GM21381 (cell line): ENCODE data around the gene NCDN.

Experiments
- ATAC-seq: cut with Tn5 transposase; IDR thresholded peaks from one replicate; pipeline ENCODE4 v1.9.1; 2021; ENCODE audit warnings: mild to moderate bottlenecking, moderate library complexity; ENCODE audit not compliant: unreplicated experiment

NCDN gene

GRCh38 chr1:35589516-35590427 is 32.2 kb downstream of the NCDN start:
- ATAC-seq, result no peak

GRCh38 chr1:35590476-35591040 is 33.0 kb downstream of the NCDN start:
- no peak for ATAC-seq

GRCh38 chr1:35591211-35591610 is 33.6 kb downstream of the NCDN start:
- ATAC-seq, result no peak

GRCh38 chr1:35592991-35593769 is 35.6 kb downstream of the NCDN start:
- ATAC-seq, result no peak

- ATAC-seq, result no peak
Measured at GRCh38 chr1:35594005-35594760, 36.6 kb downstream of the NCDN start.

- ATAC-seq, result no peak
Measured at GRCh38 chr1:35595684-35596083, 38.1 kb downstream of the NCDN start.

- no peak for ATAC-seq
Measured at GRCh38 chr1:35597870-35598269, 40.3 kb downstream of the NCDN start.

GRCh38 chr1:35598895-35599294 is 41.3 kb downstream of the NCDN start:
- no peak for ATAC-seq

- ATAC-seq, result no peak
Measured at GRCh38 chr1:35599411-35599810, 41.8 kb downstream of the NCDN start.

GRCh38 chr1:35600593-35600992 is 43.0 kb downstream of the NCDN start:
- ATAC-seq, result no peak

- no peak for ATAC-seq
Measured at GRCh38 chr1:35603468-35603867, 45.9 kb downstream of the NCDN start.

- no peak for ATAC-seq
Measured at GRCh38 chr1:35603941-35604340, 46.3 kb downstream of the NCDN start.

- no peak for ATAC-seq
Measured at GRCh38 chr1:35605071-35605866, 47.7 kb downstream of the NCDN start.

- no peak for ATAC-seq
Measured at GRCh38 chr1:35605867-35606182, 48.2 kb downstream of the NCDN start.

GRCh38 chr1:35611655-35612054 is 54.1 kb downstream of the NCDN start:
- no peak for ATAC-seq

GRCh38 chr1:35615440-35615839 is 57.8 kb downstream of the NCDN start:
- ATAC-seq, result no peak
